T-helper 1 cell treated with Interleukin-12 subunit alpha and Interleukin-12 subunit beta and Interleukin-4 antibody, amounts not matched to agents 30 ng/mL and 1 ng/mL, for 36 hours (primary cell): ENCODE data around the gene FASTKD3. TPM values are rescaled to one million over a fixed set of nuclear protein-coding genes. Genes with fewer than 3 reads are reported as not detected.

ENCODE experiments used
- intact Hi-C: fragments of 100-400 bp; cut with micrococcal nuclease; formaldehyde crosslinking; loops from one replicate; pipeline ENCODE4 v1.15.1; 2024
- total RNA-seq: library from RNA; stranded (reverse); gene quantifications from 2 replicates; pipeline ENCODE4 v1.2.3, GENCODE V29; 2022

The FASTKD3 gene
- total RNA-seq, 1 donor from 2014 or later = 17.7 TPM

DNA sequence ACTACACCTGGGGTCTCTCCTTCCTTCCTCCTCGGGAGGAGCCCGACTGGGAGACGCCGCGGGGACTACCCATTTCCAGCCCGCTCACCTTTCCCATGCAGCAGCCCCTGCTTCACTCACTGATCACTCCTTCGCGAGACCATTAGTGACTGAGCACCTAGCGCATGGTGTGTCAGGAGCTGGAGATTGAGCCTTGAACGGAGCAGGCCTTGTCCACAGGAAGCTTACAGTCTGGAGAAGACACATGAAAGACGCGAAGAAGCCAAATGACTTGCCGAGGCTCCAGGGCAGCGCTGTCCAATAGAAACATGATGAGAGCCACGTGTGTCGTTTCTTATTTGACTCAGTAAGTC lies 17.6 kb downstream of the FASTKD3 start:
- intact Hi-C loops = loop anchor here (5.0 kb wide), 1 partner anchor 1139 kb away; the partner anchor contains the start of gene TENT4A

DNA sequence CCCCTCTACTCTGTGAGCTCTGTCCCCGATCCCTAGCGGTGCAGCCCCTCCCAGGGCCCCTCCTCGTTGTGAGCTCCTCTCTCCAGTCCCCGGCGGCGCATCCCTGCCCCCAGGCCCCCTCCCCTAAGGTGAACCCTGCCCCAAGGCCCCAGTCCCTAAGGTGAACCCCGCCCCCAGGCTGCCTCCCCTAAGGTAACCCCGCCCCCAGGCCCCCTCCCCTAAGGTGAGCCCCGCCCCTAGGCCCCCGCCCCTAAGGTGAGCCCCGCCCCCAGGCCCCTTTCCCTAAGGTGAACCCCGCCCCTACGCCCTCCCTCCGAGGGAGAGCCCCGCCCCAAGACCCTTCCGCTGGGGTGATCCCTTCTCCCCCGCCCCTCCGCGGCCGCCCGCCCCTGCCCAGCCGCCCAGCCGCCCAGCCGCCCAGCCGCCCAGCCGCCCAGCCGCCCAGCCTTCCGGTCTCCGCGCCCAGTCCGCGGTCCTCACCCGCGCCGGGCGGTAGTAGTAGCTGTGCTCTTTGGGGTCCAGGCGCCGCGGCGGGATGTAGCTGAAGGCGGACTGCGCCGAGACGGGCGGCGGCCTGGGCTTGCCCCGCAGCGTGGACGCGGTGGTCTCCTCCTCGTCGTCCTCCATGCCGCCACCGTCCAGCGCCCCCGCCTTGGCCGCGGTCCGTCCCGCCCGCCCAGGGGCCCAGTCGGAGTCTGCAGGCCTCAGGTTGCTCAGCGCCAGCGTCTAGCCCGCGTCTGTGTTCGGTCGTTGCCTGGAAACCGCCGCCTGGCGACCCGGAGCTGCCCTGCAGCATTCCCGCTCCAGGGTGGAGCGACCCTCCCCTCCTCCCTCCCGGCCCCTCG lies 18.2 kb downstream of the FASTKD3 start, which contains the start of gene CFAP90:
Gene CFAP90 (minus strand): TSS at position 739 of the 845 bp plus-strand sequence. CDS start 112 bp downstream, at position 627.
- intact Hi-C loops = loop anchor here (1.0 to 5.0 kb wide), 2 partner anchors 19 to 1138 kb away; partner anchors contain the start of genes FASTKD3, MTRR and TENT4A

DNA sequence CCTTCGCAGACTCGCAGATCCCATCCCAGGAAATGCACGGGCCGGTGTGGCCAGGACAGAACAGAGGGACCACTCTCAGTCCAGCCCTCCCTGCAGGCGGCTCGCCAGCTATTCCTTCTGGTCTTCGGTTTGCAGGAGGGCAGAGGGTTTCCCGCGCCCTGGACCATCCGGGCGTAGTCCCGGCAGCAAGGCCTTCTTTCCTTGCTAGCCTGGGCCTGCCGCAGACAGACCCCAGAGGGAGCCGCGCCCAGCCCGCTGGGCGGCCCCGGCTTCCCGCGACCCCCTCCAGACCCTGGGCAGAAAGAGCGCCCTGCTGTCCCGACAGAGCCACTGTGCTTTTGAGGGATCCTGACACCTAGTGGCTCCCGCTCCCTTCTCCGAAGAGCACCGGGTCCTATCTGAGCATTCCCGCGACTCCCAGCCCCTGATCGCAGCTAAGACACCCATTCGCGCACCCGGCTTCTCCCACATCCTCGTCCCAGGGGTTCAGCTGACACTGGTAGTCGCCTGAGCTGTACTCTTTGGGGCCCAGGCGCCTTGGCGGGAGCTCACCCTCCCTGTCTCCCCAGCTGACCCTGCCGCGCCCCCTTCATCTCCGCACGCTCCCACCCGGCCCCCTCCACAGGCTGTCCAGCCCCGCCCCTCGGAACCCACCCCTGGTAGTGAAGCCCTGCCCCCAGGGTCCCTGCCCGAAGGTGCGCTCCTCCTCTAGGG lies 19.0 kb downstream of the FASTKD3 start:
- intact Hi-C loops = loop anchor here (1.0 to 5.0 kb wide), 2 partner anchors 19 to 1138 kb away; partner anchors contain the start of genes FASTKD3, MTRR and TENT4A

DNA sequence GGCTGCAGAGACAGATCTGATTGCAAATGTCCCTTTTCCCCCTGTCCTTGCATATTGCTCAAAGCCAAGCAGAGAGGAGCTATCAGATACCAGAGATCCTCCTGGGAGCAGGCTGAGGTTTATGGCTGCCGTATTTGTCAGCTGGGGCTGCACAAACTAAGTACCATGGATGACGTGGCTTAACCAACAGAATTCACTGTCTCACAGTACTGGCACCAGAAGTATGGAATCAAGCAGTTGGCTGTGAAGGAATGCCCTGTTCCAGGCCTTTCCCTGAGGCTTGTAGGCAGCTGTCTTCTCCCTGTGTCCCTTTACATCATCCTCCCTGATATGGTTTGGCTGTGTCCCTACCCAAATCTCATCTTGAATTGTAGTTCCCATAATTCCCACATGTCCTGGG lies 20.5 kb downstream of the FASTKD3 start:
- intact Hi-C loops = no loop called here

DNA sequence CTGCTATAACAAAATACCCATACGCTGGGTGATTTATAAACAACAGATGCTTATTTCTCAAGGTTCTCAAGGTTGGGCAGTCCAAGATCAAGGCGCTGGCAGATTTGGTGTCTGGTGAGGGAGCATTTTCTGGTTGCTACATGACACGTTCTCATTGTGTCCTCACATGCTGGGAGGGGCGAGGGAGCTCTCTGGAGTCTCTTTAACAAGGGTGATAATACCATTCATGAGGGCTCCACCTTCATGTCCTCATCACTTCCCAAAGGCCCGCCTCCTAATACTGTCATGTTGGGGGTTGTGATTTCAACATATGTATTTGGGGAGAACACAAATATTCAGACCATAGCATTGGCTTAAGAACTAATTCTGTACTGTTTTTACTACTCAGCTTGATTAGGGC lies 22.5 kb downstream of the FASTKD3 start:
- intact Hi-C loops = no loop called here

DNA sequence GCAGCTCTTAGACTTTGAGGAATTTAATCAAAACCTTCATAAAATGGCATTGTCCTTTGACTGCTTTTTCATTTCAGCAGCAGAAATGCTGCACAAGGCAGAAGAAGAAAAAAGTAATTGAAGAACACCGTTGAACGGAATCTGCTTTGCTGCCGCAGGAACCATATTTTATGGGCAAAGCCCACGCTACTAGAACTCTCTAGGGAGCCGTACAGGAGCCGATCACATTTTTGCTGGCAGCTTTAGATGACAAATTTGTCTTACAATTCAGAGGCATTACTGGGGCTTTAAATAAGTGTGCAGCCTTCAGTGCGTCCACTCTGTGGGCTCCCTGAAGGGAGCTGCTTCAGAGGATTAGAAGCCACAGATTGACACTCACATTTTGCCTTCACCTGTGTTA lies 23.3 kb downstream of the FASTKD3 start:
- intact Hi-C loops = no loop called here

DNA sequence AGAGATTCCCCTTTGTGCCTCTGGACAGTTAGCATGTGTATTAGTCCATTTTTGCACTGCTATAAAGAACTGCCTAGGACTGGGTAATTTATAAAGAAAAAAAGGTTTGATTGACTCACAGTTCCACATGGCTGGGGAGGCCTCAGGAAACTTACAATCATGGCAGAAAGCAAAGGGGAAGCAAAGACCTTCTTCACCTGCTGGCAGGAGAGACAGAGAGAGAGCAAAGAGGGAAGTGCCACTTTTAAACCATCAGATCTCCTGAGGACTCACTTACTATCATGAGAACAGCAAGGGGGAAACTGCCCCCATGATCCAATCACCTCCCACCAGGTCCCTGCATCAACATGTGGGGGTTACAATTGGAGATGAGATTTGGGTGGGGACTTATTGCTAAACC lies 23.9 kb downstream of the FASTKD3 start:
- intact Hi-C loops = no loop called here

DNA sequence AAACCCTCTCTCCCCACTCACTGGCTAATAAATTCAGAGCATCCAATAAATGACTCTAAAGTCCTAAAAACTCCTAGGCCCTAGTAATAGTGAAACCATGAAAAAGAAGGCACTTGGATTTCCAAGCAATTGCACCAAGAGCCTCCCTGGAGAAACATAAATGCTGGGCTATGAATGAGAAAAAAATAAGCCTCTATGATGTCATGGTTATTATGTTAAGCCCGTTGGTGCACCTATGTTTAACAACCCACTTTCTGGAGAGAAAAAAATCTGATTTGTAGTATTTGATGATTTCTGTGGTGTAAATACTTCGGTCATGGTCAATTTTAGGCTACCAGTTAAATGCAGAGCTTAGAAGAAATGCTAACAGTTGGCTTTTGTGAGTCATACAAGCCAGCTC lies 26.3 kb downstream of the FASTKD3 start:
- intact Hi-C loops = no loop called here

DNA sequence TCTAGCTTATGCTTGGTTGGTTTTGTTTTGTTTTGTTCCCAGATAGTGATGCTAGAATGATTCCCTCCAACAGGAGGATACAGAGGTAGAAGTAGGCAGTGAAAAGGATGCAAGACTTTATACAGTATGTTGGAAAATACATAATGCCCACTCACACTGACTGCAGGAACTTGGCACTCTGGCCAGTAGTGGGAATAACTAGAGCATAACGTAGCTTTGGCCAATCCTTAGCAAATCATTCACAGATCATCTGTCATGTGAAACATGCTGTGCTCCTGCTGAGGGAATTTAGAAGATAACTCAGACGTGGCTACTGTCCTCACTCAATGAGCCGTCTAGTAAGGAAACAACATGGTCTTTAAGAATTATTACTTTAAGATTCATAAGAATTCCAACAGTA lies 31.4 kb downstream of the FASTKD3 start:
- intact Hi-C loops = no loop called here

DNA sequence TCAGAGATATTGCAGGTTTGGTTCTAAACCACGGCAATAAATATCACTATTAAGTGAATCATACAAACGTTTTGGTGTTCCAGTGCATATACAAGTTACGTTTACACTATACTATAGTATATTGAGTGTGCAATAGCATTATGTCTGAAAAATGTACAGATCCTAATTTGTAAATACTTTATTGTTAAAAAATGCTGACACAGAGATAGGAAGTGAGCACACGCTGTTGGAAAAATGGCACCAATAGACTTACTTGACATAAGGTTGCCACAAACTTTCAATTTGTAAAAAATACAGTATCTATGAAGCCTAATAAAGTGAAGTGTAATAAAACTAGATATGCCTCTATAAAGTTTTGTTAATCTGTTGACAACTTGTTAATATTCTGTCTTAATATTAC lies 33.8 kb downstream of the FASTKD3 start:
- intact Hi-C loops = no loop called here

DNA sequence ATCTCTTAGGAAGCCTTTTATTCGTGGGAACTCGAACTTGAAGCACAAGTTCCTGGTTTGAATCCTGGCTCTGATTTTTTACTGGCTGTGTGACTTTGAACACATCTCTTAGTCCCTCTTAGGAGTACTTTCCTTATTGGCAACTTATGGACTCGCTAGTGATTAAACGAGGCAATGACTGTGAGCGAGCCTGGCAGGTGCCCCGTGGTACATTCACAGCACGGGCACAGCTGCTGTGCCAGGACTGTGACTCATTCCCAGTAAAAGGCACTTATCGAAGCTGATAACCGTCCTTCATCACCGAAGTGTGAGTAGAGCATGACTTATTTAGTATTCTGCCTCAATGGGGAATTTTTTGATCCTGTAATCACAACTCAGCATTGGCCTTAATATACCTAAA lies 40.6 kb downstream of the FASTKD3 start:
- intact Hi-C loops = no loop called here

DNA sequence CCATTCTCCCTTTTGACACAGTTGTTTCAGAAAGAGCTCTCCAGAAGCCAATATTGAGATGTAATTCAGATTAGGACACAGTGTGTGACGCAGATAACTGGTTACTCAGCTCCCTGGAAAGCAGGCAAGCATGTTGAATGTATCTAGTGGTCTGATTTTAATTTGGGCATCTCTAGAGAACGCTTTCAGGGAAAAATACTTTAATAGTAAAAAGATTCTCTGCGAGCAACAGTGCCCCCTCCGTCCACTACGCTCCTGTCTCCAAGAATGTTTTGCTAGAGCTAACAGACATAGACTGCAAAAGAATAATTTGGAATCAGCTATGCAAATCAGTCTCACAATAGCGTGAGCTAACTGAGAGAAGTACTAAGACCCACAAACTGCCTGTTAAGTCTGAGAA lies 41.2 kb downstream of the FASTKD3 start:
- intact Hi-C loops = no loop called here

DNA sequence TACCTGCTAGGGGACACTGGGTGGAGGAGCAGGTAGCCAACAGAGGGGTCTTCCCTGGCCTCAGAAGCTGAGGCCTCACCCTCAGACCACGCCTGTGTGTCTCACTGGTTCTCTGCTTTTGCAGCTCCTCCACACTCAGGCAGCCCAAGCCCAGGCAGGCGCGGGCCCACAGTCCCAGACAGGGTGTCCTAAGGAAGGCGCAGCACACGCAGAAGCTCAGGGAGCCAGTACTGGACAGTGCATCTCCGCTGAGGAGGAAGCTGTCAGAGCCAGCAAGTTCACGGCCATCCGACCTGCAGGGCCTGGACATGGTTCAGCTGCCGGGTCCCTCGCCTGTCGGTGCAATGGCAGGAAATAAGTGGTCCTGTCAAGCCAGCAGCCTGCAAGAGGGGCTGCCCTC lies 43.2 kb downstream of the FASTKD3 start:
- intact Hi-C loops = no loop called here

DNA sequence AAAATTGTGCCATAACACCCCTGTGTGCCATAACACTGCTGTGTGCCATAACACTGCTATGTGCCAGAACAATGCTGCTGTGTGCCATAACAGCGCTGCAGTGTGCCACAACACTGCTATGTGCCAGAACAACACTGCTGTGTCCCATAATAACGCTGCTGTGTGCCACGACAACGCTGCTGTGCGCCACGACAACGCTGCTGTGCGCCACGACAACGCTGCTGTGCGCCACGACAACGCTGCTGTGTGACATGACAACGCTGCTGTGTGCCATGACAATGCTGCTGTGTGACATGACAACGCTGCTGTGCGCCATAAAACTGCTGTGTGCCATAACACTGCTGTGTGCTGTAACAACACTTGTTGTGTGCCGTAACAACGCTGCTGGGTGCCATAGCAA lies 43.8 kb downstream of the FASTKD3 start:
- intact Hi-C loops = no loop called here

DNA sequence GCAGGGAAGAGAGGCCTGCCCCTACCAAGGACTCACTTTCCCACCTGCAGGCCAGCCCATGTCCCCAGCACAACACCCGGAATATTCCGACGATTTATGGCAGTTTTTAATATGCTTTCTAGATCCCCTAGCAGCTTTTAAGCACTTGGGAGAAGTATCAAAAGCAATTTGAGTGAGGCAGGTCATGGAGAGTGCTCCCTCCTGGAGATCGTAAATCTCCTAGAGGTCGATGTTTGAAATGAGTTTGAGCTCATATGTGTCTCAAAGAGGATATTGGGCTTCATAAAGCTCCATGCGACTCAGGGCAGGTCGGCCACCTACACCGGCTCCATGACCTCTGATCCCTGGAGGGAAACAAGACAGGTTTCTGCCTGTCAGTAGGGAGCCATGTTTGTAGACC lies 45.2 kb downstream of the FASTKD3 start:
- intact Hi-C loops = no loop called here

DNA sequence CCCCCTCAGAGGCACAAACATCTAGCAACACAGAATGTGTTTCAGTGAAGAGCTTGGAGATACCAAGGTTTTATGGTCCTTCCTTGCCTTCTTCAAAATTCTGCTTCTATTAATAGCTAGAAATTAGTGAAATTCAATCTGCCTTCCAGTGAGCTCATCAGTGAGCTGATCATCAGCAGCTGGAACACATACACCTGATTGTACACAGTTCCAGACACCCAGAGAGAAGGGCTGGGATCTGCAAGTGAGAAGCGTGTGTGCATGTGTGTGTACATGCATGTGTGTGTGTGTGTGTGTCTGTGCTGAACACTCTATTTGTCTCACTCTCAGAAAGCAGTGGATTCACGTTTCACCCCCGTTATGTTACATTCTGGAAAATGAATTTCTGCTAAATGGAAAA lies 46.4 kb downstream of the FASTKD3 start:
- intact Hi-C loops = no loop called here

DNA sequence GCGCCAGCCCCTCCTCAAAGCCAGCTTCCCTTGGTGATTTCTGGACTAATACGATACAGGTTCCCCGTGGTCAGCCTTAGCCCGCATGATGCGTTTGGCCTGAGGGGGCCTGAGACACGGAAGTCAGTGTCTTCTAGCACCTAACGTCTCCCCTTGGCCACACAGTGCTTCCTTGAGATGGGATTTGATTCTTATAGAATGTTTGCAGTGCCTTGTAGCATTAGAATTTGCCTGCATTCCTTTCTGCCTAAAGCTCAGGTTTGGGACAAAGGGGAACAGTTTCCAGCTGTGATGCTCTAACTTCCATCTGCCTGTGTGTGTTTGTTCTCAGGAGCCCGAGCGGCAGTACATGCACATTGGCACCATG lies 52.3 kb downstream of the FASTKD3 start:
- intact Hi-C loops = loop anchor here (2.0 to 5.0 kb wide), 3 partner anchors 994 to 1049 kb away; no protein-coding TSS in a partner anchor

DNA sequence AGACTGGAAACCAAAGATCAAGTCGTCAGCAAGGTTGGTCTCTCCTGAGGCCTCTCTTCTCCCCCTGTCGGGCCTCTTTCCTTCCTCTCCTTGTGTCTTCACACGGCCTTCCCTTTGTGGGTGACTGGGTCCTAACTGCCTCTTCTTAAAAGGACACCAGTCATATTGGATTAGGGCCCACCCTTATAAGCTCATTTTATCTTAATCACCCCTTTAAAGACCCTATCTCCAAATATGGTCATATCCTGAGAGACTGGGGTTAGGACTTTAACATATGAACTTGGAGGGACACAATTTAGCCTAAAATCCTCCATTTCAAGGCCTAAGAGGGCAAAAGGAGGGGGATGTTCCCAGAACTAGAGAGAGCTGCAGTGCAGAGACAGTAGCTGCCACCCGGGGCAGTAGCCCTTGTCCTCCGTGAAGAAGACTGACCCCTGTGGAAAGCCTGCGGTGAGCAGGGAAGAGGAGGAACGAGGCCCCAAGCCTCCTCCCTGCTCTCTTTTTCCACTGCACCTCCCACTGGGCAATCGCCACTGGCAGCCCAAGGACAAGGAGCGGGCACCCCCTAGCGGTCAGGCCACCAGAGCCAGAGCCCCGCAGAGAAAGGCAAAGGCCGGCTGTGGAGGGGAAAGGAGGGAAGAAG lies 52.8 kb downstream of the FASTKD3 start:
- intact Hi-C loops = loop anchor here (2.0 to 5.0 kb wide), 3 partner anchors 994 to 1049 kb away; no protein-coding TSS in a partner anchor

DNA sequence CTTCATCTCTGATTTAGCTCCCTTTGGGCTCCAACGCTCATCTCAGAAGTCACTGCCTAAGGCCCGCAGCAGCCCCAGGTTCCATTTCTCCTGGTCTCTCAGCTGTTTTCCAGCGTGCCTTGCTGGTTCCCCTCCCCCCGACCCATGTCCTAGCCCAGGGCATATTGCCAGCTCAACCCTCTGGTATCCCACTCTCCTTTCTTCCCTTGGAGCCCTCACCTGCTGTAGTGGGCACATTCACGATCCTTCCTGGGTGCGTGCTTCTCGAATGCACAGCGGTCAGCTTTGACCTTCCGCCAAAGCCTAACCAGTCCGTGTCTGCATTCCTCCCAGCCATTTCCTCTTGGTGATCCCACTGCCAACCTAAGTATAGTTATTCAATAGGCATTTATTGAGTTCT lies 54.0 kb downstream of the FASTKD3 start:
- intact Hi-C loops = loop anchor here (5.0 kb wide), 2 partner anchors 993 to 1048 kb away; no protein-coding TSS in a partner anchor

DNA sequence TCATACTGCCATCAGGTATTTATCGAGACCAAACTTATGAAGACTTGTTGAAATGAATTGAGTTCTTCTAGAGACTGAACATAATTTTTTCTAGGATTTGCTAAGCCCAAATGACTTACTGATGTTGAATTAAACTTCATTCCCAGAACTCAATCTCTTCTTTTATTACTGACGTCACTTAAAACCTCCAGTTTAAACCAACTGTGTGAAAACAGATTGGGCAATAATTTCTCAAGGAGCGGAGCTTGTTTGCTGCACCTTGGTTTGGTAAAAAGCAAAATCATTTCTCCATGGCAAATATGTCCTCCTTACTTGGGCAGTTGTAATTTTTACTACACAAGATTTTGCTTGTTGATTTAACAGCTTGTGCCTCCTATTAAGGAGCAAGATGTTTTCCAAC lies 55.3 kb downstream of the FASTKD3 start:
- intact Hi-C loops = no loop called here

DNA sequence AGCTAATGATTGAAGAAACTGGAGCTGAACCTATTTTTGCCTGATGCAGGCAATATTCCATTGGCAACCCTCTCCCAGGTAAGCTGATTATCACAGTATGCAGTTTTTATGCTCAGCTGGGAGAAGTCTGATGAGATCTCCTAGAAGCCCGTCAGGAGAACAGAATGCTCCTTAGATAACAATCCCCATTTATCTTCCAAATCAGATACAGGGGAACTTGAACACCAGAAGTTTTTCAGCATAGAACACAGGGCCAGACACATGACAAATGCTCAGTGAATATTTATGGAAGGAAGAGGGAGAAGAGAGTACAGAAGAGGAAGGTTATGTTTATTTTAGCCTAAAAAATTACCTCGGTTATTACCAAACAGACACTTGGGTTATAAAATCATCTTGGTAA lies 55.8 kb downstream of the FASTKD3 start:
- intact Hi-C loops = no loop called here

DNA sequence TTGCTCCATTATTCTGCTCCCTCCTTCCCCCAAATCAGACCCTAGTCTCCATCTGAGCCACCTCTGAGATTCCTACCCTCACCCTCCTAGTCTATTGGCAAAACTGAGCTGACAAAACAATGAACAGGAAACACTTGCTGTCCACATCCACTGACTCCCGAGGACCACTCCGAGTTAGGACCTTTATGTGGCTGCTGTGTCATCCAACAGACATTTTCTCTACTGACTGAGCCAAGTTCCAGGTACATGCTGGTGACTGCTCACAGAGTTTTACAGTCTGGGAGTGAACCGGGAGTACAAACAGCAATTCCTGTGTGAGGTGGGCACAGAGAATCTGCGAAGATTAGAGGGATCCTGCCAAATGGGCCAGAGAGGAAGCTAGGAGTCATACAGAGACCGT lies 57.1 kb downstream of the FASTKD3 start:
- intact Hi-C loops = no loop called here
